HG02678 (cell line): ENCODE results near the gene ZNF598.
"Not testable (repeated sequence)": the region's sequence is repeated elsewhere in the genome, so short reads cannot be mapped to it uniquely, and the experiment has no call there.

Experiments used
- ATAC-seq: cut with Tn5 transposase; IDR thresholded peaks from one replicate; pipeline ENCODE4 v1.9.1; 2021; ENCODE audit warnings: mild to moderate bottlenecking, moderate library complexity; ENCODE audit not compliant: unreplicated experiment

Gene ZNF598

GRCh38 chr16:2040787-2041522 is 31.3 kb upstream of the ZNF598 start:
- ATAC-seq = no peak

DNA sequence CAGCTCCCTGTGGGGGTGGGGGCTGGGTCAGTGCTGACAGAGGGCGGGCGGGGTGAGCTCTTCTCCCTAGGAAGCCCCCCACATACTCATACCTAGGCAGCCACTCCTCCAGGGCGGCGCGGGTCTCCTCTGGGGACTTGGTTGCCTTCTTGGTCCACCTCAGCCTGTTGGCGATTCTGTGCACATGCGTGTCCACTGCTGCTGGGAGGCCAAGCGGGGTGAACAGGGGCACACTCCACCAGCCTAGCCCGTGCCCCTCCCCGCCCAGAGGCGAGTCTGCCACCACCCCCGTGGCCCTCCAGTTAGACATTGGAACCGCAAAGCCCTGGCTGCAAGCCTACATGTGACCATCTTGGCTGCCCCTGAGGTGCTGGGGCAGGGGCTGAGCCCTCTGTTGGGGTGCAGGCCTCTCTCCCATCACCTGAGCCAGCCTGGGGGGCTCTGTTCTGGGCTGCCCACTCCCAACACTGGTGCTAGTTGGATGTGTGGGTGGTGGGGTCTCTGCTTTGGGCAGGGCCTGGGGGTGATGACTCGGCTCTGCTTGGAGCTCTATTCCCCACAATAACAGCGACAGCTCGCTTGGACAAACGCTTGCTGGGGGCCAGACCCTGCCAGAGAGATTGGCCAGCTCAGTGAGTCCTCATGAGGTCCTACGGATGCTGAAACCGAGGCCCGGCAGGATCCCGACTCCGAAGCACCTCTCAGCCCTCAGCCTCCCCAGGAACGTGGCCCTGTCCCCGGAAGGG is 30.6 kb upstream of the ZNF598 start:
- no peak for ATAC-seq

DNA sequence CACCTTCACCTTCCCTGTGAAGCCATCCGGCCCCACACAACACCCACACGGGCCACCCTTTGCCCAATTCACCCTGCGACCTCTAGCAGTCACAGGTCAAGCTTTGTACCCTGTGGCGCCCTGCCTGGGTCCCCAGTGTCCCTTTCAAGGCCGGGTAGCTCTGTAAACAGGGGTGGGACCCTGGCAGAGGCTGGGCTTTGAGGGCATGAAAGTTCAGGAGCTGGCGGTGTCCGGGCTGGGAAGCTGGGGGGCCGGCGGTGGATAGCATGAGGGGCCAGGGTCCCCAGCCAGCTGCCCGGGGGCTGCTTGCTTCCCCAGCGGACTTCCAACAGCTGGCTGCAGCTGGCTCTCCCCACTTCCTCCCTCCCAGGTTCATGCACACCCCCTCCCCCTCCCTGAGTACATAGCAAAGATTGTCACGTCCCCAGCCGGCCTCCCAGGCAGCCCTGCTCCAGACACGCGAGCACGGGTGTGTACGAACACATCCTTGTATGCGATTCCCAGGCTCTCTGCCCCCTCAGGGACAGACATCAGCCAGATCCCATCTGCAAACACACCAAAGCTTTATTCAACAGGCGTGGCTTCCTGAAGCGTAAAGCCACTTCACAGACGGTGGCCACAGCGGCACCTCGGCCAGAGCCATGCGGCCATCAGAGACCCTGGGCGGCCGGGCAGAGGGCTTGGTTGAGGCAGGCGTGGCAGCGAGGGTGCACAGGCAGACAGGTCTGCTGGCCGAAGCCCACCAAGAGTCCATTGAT is 29.8 kb upstream of the ZNF598 start:
- no peak for ATAC-seq

DNA sequence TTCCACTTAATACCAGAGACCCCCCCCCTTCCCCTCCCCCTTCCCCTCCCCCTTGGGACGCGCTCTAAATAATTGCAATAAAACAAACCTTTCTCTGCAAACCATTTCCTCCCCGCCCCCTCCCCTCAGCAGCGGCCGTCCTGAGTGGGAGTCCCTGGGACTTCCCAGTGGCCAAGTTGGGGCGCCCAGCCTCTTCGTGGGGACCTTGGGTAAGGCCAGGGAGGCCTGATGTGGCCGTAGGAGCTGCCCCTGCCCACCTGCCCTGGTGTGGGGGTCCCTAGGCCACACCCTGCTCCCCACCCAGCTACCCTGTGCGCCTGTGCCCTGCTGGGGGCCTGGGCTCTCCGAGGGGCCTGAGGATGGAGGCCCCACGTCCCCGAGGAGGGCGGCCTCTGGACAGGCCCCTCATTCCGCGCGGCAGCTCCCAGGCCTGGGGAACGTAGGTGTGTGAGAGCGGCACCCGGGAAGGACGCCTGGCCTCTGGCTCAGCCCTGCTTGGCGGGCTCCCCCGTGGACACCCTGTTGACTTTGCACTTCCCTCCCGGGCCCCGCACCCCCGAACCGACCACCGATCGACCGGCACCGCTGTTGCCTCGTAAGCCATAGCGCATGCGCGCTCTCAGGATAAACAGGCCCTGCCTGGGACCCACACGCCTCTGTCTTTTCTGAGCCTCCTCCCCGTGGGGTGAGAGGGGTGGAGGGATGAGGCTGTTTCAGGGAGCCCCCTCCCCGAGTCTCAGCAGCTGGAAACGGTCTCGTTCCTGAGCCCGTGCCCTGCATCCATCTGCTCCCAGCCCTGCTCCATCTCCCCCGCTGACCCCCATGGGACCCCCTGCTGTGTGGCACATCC is 29.0 kb upstream of the ZNF598 start:
- no peak for ATAC-seq

DNA sequence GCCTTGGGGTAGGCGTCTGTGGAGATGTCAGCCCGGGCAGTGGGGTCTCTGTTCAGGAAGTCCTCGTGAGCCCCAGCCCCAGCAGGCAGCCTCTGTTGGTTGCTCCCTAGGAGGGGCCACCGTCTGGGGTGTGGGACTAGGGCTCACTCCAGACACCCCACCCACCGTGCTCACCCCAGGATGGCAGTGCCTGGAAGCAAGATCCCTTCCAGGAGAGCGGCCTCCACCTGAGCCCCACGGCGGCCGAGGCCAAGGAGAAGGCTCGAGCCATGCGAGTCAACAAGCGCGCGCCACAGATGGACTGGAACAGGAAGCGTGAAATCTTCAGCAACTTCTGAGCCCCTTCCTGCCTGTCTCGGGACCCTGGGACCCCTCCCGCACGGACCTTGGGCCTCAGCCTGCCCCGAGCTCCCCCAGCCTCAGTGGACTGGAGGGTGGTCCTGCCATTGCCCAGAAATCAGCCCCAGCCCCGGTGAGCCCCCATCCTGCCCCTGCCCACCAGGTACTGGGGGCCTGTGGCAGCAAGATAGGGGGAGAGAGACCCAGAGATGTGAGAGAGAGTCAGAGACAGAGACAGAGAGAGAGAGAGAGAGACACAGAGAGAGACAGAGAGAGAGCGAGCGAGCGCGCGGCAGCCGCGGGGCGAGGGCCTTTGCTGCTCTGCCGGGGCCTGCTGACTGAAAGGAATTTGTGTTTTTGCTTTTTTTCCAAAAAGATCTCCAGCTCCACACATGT is 28.2 kb upstream of the ZNF598 start:
- ATAC-seq = no peak

GRCh38 chr16:2037115-2037514 is 27.5 kb upstream of the ZNF598 start:
- ATAC-seq = no peak

DNA sequence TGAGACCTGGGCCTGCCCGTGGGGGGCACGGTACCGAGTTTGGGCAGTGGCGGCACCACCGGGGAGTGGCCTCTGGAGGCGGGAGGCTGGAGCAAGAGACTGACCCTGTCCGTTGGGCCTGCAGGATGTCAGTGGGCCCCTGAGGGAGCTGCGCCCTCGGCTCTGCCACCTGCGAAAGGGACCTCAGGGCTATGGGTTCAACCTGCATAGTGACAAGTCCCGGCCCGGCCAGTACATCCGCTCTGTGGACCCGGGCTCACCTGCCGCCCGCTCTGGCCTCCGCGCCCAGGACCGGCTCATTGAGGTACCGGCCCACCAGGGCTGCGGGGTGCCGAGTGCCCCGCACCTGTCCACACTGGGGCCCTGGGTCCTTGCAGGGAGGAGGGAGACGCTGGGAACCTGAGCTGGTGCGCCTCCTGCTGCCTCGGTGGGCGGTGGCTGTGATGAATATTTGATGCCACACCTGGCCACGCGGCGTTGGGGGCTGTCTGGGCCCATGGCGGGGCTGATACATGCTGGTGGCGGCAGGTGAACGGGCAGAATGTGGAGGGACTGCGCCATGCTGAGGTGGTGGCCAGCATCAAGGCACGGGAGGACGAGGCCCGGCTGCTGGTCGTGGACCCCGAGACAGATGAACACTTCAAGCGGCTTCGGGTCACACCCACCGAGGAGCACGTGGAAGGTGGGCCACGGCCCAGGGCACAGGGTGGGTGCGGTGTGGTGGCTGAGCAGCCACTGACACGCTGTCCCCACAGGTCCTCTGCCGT is 26.8 kb upstream of the ZNF598 start:
- ATAC-seq = no peak

DNA sequence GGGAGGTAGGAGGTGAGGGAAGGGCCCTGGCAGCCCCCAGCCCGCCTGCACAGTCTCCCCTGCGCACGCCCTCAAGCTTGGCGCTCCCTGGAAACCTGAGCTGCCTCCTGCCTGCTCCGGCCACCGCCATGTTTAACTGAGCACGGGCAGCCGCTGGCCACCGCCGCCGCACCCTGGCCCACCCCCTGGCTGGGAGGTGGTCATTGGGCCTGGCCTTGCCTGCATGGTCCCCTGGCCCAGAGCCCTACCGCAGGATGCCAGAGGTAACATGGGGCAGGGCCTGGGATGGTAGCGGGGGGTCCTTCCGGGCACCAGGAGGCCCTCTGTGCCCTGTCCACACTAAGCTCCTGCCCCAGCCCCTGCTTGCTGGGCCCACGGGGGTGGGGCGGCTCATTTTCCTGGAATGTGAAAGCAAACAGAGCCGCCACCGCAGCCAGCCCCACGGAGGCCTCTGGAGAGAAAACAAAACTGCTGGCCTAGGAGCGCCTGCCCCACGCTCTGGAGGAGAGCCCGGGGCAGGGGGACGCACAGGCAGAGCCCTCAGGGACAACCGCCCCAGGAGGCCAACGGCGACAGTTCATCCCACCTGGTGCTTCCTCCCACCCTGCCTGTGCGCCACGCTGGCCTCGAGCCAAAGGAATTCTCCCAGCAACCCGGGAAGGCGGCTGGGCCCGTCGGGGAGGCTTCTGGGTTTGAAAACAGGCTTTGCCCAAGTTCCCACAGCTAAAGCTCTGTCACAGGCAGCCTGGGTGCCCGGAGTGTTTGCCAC is 26.0 kb upstream of the ZNF598 start:
- no peak for ATAC-seq

DNA sequence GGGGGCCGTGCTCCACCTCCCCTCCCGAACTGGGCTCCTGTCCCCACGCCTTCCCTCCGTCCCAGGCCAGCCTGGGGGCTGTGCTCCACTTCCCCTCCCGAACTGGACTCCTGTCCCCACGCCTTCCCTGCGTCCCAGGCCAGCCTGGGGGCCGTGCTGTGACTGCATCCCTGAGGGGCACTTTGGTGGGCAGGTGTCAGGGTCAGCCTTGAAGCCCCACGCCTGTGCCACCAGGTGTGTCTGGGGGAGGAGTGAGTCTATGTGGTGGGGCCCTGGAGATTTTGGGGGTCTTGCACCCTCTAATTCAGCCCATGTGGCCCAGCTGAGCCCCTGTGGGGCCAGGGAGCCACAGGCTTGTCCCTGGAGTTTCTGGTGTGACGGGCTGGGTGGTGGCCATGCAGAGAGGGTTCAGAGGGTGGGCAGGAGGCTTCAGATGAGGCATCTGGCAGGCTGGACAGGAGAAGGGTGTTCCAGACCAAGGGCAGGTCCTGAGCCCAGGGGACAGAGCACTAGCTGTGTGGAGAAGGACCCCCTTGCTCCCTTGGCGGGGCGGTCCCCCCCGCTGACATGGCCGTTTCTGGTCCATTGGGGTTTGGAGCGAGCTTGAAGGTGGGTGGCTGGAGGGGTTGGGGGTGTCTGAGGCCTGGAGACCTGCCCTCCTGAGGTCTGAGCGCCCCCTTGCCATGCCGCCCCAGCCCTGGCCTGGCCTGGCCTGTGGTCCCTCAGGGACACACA is 25.2 kb upstream of the ZNF598 start:
- no peak for ATAC-seq

DNA sequence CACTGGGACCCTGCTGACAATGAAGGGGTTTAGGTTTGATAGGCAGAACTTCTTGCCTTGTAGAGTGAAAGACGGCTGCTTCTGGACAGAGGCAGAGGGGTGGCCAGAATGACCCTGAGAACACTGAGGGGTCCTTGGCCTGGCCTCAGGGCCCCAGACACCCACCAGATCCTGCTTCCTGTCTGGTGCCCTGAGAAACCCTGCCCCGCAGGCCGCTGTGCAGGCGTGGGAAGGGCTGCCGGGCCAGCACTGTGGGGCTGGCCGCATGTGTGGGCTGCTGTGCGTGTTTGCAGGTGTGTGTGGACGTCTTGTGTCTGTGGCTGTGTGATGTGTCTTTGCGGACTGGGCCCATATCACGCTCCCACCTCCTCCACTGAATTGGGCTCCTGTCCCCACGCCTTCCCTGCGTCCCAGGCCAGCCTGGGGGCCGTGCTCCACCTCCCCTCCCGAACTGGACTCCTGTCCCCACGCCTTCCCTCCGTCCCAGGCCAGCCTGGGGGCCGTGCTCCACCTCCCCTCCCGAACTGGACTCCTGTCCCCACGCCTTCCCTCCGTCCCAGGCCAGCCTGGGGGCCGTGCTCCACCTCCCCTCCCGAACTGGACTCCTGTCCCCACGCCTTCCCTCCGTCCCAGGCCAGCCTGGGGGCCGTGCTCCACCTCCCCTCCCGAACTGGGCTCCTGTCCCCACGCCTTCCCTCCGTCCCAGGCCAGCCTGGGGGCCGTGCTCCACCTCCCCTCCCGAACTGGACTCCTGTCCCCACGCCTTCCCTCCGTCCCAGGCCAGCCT is 24.5 kb upstream of the ZNF598 start:
- not testable (repeated sequence) for ATAC-seq

DNA sequence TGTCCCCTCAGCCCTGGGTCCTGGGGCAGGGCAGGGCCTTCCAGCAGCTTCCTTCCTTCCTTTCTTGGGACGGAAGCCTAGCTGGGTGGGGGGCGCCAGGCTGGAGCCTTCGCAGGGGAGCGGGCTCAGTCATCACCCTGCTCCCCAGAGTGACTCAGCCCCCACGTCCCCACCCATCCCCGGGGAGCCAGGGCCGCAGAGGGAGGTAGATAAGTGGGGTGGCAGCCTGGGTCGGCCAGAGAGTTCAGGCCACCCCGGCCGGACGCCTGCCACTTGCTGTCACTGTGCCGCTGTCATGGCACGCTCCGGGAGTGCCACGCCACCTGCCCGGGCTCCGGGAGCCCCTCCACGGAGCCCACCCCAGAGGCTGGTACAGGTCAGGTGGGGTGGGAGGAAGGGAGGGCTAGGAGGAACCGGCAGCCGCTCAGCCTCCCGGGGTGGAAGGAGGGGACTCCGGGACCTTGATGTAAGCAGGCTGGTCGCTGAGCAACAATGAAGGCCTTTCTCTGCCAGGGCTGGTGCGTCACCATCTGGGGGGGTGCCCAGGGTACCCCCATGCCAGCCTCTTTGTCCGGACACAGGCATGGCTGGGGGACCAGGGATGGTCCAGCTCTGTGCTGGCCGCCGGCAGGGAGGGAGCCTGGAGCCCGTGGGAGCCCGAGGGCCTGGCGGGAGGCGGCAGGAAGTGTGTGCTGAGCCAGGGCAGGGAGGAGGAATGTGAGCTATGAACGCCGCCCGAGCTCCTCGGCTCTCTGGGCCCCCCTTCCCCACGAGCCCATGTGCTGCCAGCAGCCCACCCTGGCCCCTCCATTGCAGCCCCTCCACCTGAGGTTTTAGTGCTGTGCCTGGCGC is 23.7 kb upstream of the ZNF598 start:
- no peak for ATAC-seq

GRCh38 chr16:2032285-2033056 is 22.9 kb upstream of the ZNF598 start:
- ATAC-seq = no peak

GRCh38 chr16:2031081-2031577 is 21.5 kb upstream of the ZNF598 start:
- no peak for ATAC-seq

DNA sequence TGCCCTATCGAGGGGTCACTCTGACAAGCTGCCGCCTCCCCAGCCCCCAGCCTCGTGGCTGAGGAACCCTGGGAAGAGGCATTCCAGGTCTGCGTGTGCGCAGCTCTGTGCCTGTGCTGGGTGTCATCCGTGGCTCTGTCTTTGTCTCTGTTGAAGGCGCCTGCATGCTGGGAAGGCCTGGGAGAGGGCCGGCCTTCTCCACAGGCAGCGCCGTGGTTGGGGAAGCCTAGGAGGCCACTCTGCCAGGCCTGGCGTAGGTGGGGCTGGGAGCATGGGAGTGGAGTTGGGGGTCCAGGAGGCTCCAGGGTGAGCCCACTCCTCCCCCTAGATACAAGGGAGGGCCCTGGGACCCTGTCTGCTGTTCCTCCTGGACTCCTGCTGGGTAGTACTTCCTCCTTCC is 20.4 kb upstream of the ZNF598 start:
- ATAC-seq = no peak

DNA sequence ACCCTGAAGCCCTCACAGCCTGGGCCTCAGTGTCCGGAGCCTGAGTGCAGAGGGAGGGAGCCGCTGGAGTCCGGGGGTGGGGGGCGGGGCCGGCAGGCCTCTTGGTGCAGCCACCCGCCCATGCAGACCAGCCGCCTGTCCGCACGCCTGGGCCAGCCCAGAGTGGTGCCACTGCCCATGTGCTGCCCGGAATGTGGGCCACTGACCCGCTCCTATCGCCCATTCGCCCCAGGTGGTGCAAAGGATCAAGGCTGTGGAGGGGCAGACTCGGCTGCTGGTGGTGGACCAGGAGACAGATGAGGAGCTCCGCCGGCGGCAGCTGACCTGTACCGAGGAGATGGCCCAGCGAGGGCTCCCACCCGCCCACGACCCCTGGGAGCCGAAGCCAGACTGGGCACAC is 19.7 kb upstream of the ZNF598 start:
- ATAC-seq = no peak
